GM12872 (cell line): Measurements from ENCODE around the gene FRMPD4.
A peak's percentile ranks its signal among the peaks of the same experiment; 100 is the strongest.

ENCODE experiments used
- CTCF ChIP-seq: IDR thresholded peaks from 3 replicates; pipeline ENCODE4 v1.5.1; 2011; ENCODE audit warnings: low read depth, mild to moderate bottlenecking, low read length, moderate library complexity; ENCODE audit not compliant: insufficient read depth

Gene FRMPD4

GRCh38 chrX:12488220-12488619, 349.9 kb downstream of the FRMPD4 start:
- no peak for TF ChIP-seq CTCF

- no peak for TF ChIP-seq CTCF
These were observed 350.5 kb downstream of the FRMPD4 start for GRCh38 chrX:12488771-12489170.

- TF ChIP-seq CTCF: no peak
These were observed 351.1 kb downstream of the FRMPD4 start for GRCh38 chrX:12489341-12489740.

GRCh38 chrX:12494400-12495138, 356.3 kb downstream of the FRMPD4 start:
- no peak for TF ChIP-seq CTCF

GRCh38 chrX:12496343-12496742, 358.1 kb downstream of the FRMPD4 start:
- TF ChIP-seq CTCF: no peak

- peak; percentile 72 for TF ChIP-seq CTCF
These were observed 359.7 kb downstream of the FRMPD4 start for GRCh38 chrX:12497832-12498591.

GRCh38 chrX:12505127-12505526, 366.9 kb downstream of the FRMPD4 start:
- no peak for TF ChIP-seq CTCF
